Ovary (tissue), 9 donors: ENCODE results near the gene C11orf91. TPM values are rescaled to one million over a fixed set of nuclear protein-coding genes. Genes with fewer than 3 reads are reported as not detected.

ENCODE experiments used
- DNase-seq, 5 donors: peaks; one replicate each; pipeline ENCODE4 v3.0.0-alpha.2; 2019 to 2020
- H3K27ac ChIP-seq, 2 donors: fragments of 200-600 bp; one replicate each; pipeline versions ENCODE4 v1.5.1 to v1.8.0; 2019 to 2022
- H3K27me3 ChIP-seq: fragments of 200-600 bp; one replicate; pipeline ENCODE4 v1.8.0; 2022
- H3K36me3 ChIP-seq: fragments of 200-600 bp; sonication (generic); one replicate; pipeline ENCODE4 v1.5.1; 2019
- H3K4me1 ChIP-seq: one replicate; pipeline ENCODE4 v1.8.1; 2013; ENCODE audit warnings: mild to moderate bottlenecking, moderate library complexity; ENCODE audit not compliant: insufficient read depth
- H3K4me3 ChIP-seq: fragments of 200-600 bp; sonication (generic); one replicate; pipeline ENCODE4 v1.5.1; 2017
- H3K9me3 ChIP-seq, 2 donors: fragments of 200-600 bp in 1 of 2; sonication (generic) in 1 of 2; one replicate each; pipeline versions ENCODE4 v1.5.1 to v1.8.1; 2013 to 2019; ENCODE audit warnings: mild to moderate bottlenecking in 1 of 2, moderate library complexity in 1 of 2
- EP300 ChIP-seq: sonication (generic); formaldehyde crosslinking; IDR thresholded peaks from one replicate; pipeline ENCODE4 v1.6.1; 2017; ENCODE audit warnings: antibody characterized with exemption
- POLR2A ChIP-seq: fragments of 450-650 bp; IDR thresholded peaks from one replicate; pipeline ENCODE4 v1.6.1; 2017; ENCODE audit warnings: antibody characterized with exemption, mild to moderate bottlenecking, moderate library complexity
- WGBS, 3 donors: extraction: QIAGEN DNeasy Blood & Tissue Kit in 1 of 3; methylation state at CpG; one replicate each; pipeline versions ENCODE4 v1.1.5 to v1.1.7; 2013 to 2017; 5-methylcytosine and 5-hydroxymethylcytosine counted together
- intact Hi-C, 4 donors: fragments of 100-400 bp; cut with DNase I; formaldehyde crosslinking; loops; one replicate each; pipeline versions ENCODE4 v1.11.0 to v1.15.1; 2022 to 2023
- polyA plus RNA-seq, 2 donors: library from polyadenylated mRNA; stranded (reverse); fragments of 200-250 nt in 1 of 2; fragments of 350-450 nt in 1 of 2; fragmentation: Illumina TruSeq in 1 of 2; extraction: RNeasy Lipid Tissue Mini Kit (QIAGEN cat#74804) in 1 of 2; gene quantifications; one replicate each; pipeline ENCODE4 v1.2.3, GENCODE V29; 2013 to 2014
- total RNA-seq, 7 donors: library from RNA; depleted of rRNA in 2 of 7; stranded (reverse); fragments of >200 nt in 2 of 7; fragmentation: NEBNext Ultra II Directional in 3 of 7; extraction: Animal tissue kit (Norgen Biotek cat#: 25700) in 3 of 7; gene quantifications; one replicate each; pipeline versions ENCODE4 v1.1.0 to v1.2.4, GENCODE V29; 2016 to 2023
- TF ChIP-seq, protein P1 (sequence below), 3 donors: fragments of 450-650 bp in 2 of 3; fragments of 200-600 bp in 1 of 3; IDR thresholded peaks; one replicate each; pipeline versions ENCODE4 v1.5.1 to v1.8.0; 2016 to 2022; ENCODE audit warnings: antibody characterized with exemption in 3 of 3, mild to moderate bottlenecking in 1 of 3
- donor health status: DM: no; HTN: no; CAD: no; lungs with moderate emphysema.
- donor health status: DM: no; HTN: no; CAD: no.
- donor health status: Bipolar disorder and iron deficiency.
- donor health status: DM: yes; HTN: yes; CAD: no.
- donor health status: DM: no; HTN: no; CAD: no.
- donor health status: DM: yes; HTN: yes; CAD: no.

Gene C11orf91
- total and polyA plus RNA-seq, 9 donors: 0.61 TPM; not detected in 8

GRCh38 chr11:33691066-33691864 lies 9.4 kb downstream of the C11orf91 start:
- peak in 1 of 5 donors; percentile 35 for DNase-seq
- no peak overlapping the region for H3K4me3 ChIP-seq
- peaks cover 13% of the 10 kb centered on the region for H3K4me1 ChIP-seq
- no peaks in the 10 kb centered on the region for H3K9me3 ChIP-seq
- intact Hi-C loops: no loop called here
- TF ChIP-seq POLR2A (no peak), EP300 (no peak)
- TF ChIP-seq, protein P1, sequence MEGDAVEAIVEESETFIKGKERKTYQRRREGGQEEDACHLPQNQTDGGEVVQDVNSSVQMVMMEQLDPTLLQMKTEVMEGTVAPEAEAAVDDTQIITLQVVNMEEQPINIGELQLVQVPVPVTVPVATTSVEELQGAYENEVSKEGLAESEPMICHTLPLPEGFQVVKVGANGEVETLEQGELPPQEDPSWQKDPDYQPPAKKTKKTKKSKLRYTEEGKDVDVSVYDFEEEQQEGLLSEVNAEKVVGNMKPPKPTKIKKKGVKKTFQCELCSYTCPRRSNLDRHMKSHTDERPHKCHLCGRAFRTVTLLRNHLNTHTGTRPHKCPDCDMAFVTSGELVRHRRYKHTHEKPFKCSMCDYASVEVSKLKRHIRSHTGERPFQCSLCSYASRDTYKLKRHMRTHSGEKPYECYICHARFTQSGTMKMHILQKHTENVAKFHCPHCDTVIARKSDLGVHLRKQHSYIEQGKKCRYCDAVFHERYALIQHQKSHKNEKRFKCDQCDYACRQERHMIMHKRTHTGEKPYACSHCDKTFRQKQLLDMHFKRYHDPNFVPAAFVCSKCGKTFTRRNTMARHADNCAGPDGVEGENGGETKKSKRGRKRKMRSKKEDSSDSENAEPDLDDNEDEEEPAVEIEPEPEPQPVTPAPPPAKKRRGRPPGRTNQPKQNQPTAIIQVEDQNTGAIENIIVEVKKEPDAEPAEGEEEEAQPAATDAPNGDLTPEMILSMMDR (IDR thresholded peaks at IDR 0.05): no peak
- H3K36me3 ChIP-seq: no peaks in the 10 kb centered on the region
- H3K27me3 ChIP-seq: no peaks in the 10 kb centered on the region
- peak overlapping the region; percentile 59 to 75 for H3K27ac ChIP-seq
- 62 to 68% (median 66%) methylated on average over 6 of the region's 6 CpGs for WGBS, 3 donors

DNA sequence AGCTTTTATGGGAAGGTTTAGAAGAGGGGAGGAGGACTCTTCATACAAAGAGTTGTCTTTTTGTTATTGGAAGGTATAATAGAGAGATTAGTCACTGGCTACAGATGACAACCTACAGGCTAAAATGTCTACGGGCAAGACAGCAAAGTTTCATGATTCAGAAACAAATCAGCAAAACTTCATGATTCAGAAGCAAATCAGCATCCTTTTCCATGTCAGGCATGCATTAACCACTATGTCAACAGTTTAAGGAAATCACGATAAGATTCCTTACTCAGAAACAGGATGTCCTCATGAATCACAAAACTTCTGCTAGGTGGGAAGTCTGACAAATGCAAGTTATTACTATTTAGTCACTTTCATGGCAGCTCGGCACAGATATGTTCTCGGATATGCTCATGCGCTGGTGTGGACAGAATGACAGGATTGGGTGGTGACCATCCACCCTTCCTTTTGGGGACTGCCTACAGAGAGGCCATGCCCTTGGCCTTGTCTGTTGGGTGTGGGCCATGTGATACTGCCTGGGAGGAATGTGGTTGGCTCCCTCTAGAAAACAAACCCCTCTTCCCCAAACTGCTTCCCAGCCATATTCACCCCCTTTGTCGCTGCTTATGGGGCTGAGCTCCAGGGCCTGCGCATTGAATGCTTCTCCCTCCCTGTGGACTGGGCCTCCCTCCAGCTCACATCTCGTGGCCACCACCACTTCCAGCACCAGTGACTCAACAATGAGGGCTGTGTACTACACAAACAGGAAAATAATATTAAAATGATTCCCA lies 10.1 kb downstream of the C11orf91 start:
- no peak overlapping the region for H3K4me3 ChIP-seq
- peak overlapping the region; percentile 55 to 75 for H3K27ac ChIP-seq
- peaks cover 13% of the 10 kb centered on the region for H3K4me1 ChIP-seq
- peak; percentile 48 for TF ChIP-seq EP300
- no peak for TF ChIP-seq POLR2A
- TF ChIP-seq, protein P1 (IDR thresholded peaks at IDR 0.05): no peak
- no peaks in the 10 kb centered on the region for H3K27me3 ChIP-seq
- WGBS, 3 donors: 28 to 50% (median 31%) methylated on average over 8 of the region's 8 CpGs
- H3K9me3 ChIP-seq: no peaks in the 10 kb centered on the region
- intact Hi-C loops: no loop called here
- DNase-seq: peak; percentile 41 to 69 (median 57)
- H3K36me3 ChIP-seq: no peaks in the 10 kb centered on the region

- intact Hi-C loops: loop anchor here in 1 of 4 donors (5.0 kb wide), 1 partner anchor 522 kb away; no protein-coding TSS in a partner anchor
- H3K36me3 ChIP-seq: no peaks in the 10 kb centered on the region
- no peaks in the 10 kb centered on the region for H3K27me3 ChIP-seq
- 93 to 95% (median 93%) methylated on average over 8 of the region's 8 CpGs for WGBS, 3 donors
- TF ChIP-seq, protein P1 (IDR thresholded peaks at IDR 0.05): no peak
- TF ChIP-seq POLR2A (no peak), EP300 (no peak)
- no peak for DNase-seq
- peaks cover 13% of the 10 kb centered on the region for H3K4me1 ChIP-seq
- H3K9me3 ChIP-seq: no peaks in the 10 kb centered on the region
- no peak overlapping the region for H3K4me3 ChIP-seq
- no peak overlapping the region for H3K27ac ChIP-seq
Measured at GRCh38 chr11:33689501-33689900, 11.1 kb downstream of the C11orf91 start.

- Histone ChIP-seq H3K9me3 (no peaks in the 10 kb centered on the region), H3K36me3 (no peaks in the 10 kb centered on the region), H3K4me3 (no peak overlapping the region), H3K27me3 (no peaks in the 10 kb centered on the region), H3K4me1 (peaks cover 13% of the 10 kb centered on the region), H3K27ac (no peak overlapping the region)
- intact Hi-C loops: loop anchor here in 1 of 4 donors (5.0 kb wide), 1 partner anchor 522 kb away; no protein-coding TSS in a partner anchor
- TF ChIP-seq, protein P1 (IDR thresholded peaks at IDR 0.05): no peak
- TF ChIP-seq POLR2A: no peak
- no peak for TF ChIP-seq EP300
- DNase-seq: no peak
- WGBS, 3 donors: 90 to 95% (median 94%) methylated on average over 4 of the region's 4 CpGs
Measured at GRCh38 chr11:33689085-33689484, 11.5 kb downstream of the C11orf91 start.
